Stimulated activated CD8-positive, alpha-beta memory T cell treated with anti-CD3 and anti-CD28 coated beads, Interleukin-2, amount 100 ng/mL, for 48 hours (primary cell): ENCODE data around the gene ACTR6.

Experiments used
- DNase-seq, 2 donors: peaks; one replicate each; pipeline ENCODE4 v3.0.0-alpha.2; 2020; ENCODE audit warnings: low read depth in 2 of 2

The ACTR6 gene

DNA sequence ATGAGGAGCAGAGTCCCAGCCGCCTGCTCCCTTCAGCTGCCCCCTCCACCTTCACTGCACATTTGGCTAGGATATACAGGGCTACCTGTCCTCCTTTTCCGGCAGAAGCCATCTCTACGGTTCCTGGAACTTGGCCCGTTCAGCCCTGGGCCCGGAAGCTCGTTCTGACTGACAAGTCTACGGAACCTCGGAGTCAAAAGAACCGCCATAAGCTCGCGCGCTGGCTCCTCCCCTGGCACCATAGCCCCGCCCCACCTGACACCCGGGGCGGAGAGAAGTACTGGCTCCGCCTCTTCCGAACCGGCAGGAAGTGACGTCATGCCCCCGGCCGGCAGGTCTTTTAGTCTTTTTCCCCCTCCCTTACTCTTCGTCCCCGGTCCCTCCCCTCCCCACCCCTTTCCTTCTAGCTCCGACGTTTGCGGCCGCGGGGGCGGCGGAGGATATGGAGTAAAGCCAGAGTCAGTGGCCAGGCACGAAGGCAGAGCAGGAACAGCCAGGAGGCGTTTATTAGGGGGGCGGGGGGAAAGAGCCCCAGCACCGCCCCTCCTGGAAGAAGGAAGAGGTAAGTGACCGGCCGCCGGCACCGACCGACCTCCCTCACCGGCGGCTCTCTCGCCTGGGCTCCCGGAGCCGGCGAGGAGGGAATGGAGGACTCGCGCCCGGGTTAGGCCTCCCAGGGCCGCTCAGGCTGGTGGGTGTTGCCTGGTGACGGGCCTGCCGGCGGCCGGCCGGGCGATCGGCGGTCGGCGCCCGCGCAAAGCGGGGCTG is 66.4 kb downstream of the ACTR6 start, which contains the start of the genes DEPDC4 and SCYL2:
Gene DEPDC4 (minus strand): TSS at position 245 of the 768 bp plus-strand sequence. CDS start 3 bp downstream, at position 242.
Gene SCYL2 (plus strand): TSS at position 343 of the 768 bp plus-strand sequence. CDS start 15,794 bp downstream, outside the sequence.
- DNase-seq = peak; percentile 83

DNA sequence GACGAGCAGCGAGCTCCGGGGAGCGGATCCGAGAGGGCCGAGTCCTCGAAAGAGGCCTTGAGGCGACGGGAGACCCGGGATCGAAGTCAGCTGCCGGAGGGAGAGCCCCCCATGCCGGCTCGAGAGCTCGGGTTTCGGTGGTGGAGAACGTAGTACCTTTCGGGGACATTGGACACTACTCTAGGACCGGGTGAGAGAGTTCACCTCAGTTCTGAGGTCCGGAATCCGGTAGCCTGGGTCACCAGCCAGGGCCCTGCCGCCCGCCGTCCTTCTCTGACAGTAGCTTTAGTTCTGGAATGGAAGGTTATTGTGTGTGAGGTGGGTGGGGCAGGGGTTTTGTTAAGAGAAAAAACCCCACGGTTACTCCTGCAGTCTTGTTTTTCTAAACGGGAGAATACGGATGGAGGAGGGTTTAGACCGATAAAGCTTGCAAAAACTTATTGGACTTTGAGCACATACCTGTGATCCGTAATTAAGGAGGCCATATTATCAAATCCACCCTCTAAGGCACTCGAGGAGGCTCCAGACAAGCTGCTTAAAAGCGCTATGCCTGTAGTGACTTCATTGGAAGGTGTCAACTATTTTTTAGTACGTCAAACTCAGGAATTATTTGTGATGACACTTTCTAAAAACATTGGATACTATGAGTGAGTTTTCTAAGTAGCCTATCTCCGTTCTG is 67.1 kb downstream of the ACTR6 start:
- peak in 1 of 2 donors; percentile 1 for DNase-seq

DNA sequence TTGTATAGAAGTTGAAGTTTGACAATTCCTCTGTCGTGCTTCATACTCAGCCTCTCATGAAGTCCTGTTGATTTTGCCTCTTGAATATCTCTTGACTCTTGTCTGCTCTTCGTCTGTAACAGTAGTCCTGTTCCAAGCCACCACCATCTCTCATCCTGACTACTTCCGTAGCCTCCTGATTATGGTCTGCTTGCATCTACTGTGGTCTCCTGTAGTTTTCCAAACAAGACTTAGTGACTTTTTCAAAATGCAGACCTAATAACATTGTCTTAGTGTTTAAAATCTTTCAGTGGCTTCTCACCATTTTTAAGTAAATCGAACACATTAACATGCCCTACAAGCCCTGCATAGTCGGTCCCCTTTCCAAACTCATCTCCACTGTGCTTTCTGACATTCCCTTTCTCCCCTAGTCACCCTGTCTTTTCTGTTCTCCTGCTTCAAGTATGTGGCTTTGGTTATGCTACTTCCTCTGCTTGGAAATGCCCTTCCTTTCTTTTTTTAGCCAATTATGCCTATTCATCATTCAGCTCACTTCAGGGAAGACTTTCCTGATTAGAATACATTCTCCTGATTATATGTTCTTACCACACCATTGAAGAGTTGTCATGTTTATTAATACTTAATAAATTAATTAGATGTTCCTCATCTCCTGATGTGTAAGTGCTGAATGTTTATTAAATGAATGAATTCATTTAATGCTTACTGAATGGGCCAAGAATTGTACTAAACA is 68.4 kb downstream of the ACTR6 start:
- DNase-seq = no peak

DNA sequence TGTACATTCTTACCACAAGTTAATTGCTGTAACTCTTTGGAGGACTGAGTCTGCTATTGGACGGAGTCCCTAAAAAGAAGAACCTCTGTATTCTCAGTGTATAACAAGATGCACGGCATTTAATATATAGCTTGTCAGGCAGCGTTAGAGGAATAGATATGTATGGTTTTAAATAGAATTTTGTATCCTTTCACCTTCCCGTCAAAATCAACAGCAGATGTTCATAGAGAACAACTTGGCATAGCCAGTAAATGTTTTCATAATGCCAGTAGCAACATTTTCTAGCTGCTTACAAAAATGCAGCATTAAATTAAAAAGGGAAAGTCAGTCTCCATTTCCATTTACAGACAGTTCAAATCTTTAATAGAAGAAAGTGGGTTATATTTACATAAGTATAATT is 73.2 kb downstream of the ACTR6 start:
- DNase-seq = no peak
